CD4-positive, alpha-beta T cell treated with Interleukin-6 for 4 hours (primary cell): Measurements from ENCODE around the gene BNC2.

Experiments used
- DNase-seq: peaks from one replicate; pipeline ENCODE4 v3.0.0-alpha.2; 2020; ENCODE audit warnings: mixed read lengths

The BNC2 gene

GRCh38 chr9:16811987-16812685 lies 58.3 kb downstream of the BNC2 start:
- DNase-seq: no peak

- DNase-seq: no peak
Observed at GRCh38 chr9:16809912-16810610, 60.4 kb downstream of the BNC2 start.

DNA sequence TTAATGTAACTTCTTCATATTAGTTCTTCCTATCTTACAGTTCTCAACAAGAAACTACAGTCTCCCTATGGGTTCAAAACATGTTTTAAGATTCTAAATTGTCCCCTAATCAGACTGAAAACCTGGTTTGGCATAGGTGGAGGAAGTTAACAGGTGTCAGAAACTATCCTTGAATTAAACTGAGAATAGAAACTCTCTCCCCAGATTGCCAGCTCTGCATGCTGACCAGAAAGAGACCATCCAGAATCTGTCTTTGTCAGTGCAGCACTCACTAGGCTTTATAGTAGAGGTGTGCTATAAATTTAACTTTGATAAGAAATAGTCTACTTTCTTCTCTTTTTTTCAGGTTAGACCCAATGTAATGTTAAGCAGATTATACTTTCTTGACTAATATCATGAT lies 63.8 kb downstream of the BNC2 start:
- DNase-seq: no peak

GRCh38 chr9:16803648-16804047 lies 66.8 kb downstream of the BNC2 start:
- no peak for DNase-seq

- DNase-seq: no peak
Observed at GRCh38 chr9:16801871-16802466, 68.5 kb downstream of the BNC2 start.

DNA sequence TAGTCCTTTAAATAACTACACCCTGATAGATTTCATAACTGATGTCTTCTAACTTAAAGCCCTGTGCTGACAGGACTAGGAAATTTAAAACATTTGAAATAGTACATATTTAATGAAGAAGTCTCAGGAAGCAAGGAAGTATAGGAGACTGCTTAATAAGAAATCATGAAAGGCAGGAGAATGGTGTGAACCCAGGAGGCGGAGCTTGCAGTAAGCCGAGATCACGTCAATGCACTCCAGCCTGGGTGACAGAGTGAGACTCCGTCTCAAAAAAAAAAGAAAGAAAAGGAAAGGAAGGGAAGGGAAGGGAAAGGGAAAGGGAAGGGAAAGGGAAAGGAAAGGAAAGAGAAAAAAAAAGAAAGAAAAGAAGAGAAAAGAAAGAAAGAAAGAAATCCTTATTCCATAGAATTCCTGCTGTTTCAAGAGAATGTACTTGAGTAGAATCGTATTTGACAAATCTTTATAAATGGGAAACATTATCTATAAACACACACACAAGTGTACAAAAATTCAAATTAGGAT lies 74.1 kb downstream of the BNC2 start:
- no peak for DNase-seq

DNA sequence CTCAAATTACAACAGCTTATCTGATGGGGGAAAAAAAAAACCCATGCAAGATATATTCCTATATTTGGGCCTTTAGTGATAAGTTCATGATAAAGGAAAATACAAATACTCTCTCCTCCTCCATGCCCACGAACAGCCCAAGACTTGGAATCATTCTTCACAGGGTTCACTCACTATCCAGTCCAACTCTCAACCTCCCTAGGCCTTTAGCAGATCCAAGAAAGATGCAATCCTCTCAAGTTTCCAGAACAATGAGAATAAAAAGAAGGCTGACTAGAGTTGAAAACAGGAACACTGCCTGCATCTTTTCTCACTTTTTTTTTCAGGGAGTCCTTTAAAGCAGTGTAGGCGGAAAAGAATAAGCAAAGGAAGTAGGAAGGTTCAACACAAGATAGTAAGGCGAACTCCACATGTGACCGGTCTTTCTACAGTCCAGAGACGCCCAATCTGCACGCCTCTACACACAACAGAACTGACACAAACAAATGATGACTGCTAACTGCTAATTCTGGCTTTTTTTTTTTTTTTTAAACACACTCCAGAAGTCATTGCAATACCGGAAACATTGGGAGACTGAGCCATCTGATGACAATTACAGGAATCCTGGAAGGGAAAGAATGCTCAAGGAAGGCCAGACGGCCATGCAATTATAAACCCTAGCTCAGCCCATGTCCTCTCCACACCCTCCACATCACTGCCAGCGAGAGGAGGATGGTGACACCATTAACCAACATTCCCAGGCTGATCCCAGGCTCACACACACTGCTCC lies 75.4 kb downstream of the BNC2 start:
- no peak for DNase-seq

GRCh38 chr9:16794103-16794502 lies 76.4 kb downstream of the BNC2 start:
- DNase-seq: no peak

DNA sequence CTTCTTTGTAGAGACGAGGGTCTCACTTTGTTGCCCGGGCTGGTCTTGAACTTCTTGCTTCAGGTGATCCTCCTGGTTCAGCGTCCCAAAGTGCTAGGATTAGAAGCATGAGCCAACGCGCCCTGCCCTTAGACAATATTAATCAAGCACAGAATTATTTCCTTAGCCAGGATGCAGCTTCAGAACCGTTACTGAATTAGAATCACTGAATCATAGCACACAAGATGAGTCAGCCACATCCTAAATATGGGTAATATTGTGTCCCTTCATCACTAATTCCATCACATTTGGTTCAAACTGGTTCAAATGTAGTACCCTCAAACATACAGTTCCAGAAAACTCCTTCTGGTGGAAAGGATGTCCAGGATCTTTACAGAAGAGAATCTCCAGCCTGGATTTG lies 82.7 kb downstream of the BNC2 start:
- no peak for DNase-seq

DNA sequence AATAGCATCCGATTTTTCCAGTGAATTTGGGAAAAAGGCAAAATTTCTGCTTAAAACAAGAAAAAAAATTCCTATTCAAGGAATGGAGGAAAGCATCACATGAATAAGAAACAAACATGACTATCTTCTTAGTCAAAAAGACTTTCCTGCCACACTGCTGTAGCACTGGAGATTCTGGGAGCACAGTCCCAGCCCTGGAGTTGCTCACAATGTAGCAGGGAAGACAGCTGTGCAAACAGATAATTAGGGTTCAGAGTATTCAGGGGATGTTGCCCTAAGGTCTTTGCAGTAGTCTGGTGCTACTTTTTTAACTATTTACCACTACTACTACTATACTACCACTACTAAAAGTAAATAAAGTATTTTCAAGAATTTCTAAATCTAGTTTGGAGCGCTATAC lies 86.5 kb downstream of the BNC2 start:
- no peak for DNase-seq

DNA sequence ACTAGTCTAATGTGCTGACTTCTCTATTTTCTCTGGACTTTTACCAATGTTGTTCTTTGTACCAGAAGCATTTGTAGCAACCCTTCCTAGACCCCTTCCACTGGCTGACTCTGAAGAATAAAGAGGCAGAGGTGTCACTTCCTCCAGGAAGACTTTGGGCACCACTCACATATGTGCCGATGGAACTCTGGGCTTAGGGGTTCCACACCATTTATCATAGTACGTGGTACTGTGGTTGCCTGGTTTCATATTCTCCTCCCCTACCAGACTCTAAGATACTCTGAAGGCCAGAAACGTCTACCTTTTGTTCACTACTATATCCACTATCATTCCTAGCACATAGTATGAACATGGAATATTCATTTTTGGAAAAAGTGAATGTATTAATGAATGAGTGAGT lies 88.0 kb downstream of the BNC2 start:
- no peak for DNase-seq

DNA sequence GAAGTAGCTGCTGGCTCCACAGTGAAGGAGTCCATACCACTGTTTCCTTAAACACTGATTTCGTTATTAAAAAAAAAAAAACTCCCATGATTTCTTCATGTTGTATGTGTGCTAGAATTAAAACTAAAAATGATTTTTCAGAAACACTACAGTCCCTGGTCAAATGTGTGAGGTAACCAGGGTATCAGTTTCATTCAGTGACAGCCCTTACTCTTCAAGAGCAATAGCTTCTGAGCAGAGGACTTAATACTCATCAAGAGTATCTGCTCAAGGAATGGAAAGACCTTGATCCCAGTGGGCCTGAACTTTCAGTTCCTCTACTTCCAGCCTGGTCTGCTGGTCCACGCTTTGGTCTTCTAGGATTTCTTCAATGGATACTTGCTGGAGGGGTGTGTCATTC lies 95.1 kb downstream of the BNC2 start:
- no peak for DNase-seq

DNA sequence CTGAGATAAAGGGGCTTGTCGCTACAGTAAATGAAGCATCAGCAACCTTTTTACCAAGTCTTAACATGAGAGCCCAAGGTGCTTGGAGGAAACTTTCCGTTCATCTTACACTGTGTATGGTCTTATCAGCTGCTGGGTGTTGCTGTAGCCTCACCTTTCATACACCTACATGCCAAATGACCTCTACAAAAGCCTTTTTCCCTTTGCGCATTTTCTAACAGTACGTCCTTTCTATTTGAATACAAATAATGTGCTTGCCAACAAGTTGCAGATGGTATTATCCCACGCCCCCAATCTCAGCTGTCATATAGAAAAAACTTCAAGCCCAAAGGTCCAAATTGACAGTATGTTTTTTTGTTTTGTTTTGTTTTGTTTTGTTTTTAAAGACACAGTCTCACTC lies 96.9 kb downstream of the BNC2 start:
- DNase-seq: no peak

DNA sequence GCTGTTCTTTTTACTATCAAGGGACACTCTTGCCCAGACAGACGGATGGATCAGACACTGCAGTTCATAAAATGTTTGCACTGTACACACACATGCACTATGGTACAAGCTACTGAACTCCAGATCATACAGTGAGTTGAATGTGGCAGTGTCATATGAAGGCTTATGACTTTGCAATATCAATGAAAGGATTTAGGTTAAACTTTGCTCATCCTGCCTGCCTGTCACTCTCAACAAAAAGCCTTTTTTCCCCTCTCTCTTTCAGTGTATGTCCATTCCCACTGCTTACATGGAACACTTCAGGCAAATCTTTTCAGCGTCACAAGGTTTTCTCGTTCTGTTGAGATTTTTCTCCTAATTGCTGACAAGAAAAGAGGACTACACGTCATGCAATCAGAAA lies 97.4 kb downstream of the BNC2 start:
- no peak for DNase-seq

DNA sequence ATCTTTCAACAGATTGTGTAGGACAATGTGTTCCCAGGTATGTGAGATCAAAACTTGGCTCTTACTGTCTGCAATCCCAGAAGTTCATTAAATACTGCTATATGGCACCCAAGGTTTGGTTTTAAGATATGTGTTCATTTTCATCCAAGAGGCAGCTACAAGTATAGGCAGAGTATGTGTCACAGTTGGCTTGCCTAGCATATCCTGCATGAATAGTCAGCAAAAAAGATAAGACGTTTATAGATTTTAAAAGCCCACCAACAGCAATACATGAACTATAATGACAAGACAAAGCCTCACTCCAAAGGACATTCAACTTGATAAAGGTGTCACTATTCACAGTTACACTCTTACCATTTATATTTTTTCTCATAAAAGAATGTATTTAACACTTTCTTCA lies 99.1 kb downstream of the BNC2 start:
- DNase-seq: no peak

DNA sequence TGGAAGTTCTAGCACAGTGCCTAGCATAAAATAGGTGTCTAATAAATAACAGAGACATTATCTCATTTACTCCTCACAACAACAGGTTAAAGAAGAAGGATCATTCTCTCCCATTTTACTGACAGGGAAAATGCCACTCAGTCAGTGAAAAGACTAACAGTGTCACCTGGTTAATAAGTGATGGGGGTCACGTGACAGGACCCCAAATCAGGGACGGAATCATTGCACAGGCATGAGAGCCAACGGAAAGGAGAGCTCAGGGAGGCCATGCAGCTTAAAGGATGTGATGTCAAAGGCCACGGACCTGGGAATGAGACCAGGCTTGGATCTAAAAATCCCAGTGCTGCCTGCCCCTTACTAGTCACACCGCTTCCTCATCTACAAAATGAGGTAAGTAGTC lies 101.2 kb downstream of the BNC2 start:
- DNase-seq: no peak

DNA sequence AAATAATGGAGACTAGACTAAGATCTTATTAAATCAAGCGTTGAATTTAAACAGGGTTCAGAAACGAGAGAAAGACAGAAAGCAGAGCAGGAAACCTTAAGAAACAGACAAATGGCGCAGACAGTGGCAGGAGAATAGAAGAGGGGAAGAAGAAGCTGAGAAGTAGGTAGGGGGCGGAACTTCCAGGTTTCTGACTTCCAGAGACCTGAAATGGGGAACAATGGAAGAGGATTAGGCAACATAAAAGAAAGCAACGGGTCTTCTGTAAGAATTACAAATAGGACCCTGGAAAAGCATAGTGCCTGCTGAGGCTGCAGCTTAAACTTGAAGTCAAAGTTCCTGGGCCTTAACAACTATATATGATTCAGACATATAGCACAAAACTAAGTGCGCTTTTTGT lies 101.7 kb downstream of the BNC2 start:
- no peak for DNase-seq

DNA sequence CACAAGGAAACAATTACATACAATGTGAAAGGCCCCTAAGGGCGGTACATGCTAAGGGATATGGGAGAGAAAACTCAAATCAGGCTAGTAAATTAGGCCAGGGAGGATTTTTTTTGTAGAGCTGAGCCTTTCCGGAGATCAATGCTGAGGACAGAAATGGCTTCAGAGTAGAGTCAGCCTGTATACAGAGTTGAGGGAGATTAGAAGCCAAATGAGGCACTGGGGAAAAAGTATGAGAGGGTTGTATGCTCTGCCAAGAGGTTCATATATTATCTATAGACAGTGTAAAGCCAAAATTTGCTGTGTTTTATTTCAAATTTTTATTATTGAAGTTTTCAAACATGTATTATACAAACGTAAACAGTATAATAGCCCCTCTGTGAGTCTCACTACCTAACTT lies 103.1 kb downstream of the BNC2 start:
- DNase-seq: no peak

GRCh38 chr9:16763946-16764345 lies 106.5 kb downstream of the BNC2 start:
- no peak for DNase-seq

- DNase-seq: no peak
Observed at GRCh38 chr9:16755467-16756160, 114.9 kb downstream of the BNC2 start.

GRCh38 chr9:16754662-16755061 lies 115.8 kb downstream of the BNC2 start:
- no peak for DNase-seq

GRCh38 chr9:16753256-16753655 lies 117.2 kb downstream of the BNC2 start:
- no peak for DNase-seq

DNA sequence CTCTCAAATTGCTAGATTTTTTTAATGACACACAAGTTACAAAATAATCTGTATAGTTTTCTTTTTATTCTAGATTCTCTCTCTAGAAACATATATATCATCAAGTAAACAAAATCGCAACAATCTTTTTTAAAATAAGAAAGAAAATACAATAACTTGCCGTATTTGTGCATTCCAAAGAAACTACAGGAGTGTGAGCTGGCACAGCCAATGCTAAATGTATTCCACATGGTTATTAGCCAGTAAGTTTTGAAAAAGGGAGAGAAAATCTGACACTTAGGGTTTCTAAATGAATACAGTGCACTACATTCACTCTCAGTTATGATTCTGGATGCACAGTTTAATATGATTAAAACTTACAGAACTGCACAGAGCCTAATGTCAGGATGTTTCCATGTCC lies 117.9 kb downstream of the BNC2 start:
- no peak for DNase-seq
